MM.1S (cell line): ENCODE results near the gene RARB.

Source experiments
- DNase-seq: peaks from one replicate; pipeline ENCODE4 v3.0.0-alpha.2; 2015
- H2AFZ ChIP-seq: fragments of 300-600 bp; sonication (generic); 2 replicates; pipeline ENCODE4 v1.6.0; 2016; ENCODE audit warnings: antibody characterized with exemption, low read length
- H3F3A ChIP-seq: fragments of 300-600 bp; sonication (generic); 2 replicates; pipeline ENCODE4 v1.6.1; 2016; ENCODE audit warnings: mild to moderate bottlenecking, antibody characterized with exemption, low read length, moderate library complexity, mixed read lengths; ENCODE audit not compliant: insufficient read depth
- H3K27ac ChIP-seq: fragments of 300-600 bp; sonication (generic); 2 replicates; pipeline ENCODE4 v1.5.1; 2016; ENCODE audit warnings: mild to moderate bottlenecking, low read length
- H3K27me3 ChIP-seq: fragments of 300-600 bp; sonication (generic); replicated peaks from 2 replicates; pipeline ENCODE4 v1.6.0; 2016; ENCODE audit warnings: low read length; ENCODE audit not compliant: insufficient read depth
- H3K36me3 ChIP-seq: fragments of 300-600 bp; sonication (generic); replicated peaks from 2 replicates; pipeline ENCODE4 v1.6.1; 2016; ENCODE audit warnings: mild to moderate bottlenecking, low read length, mixed read lengths; ENCODE audit not compliant: insufficient read depth
- H3K4me1 ChIP-seq: fragments of 300-600 bp; sonication (generic); 2 replicates; pipeline ENCODE4 v1.6.1; 2016; ENCODE audit warnings: low read length, mixed read lengths
- H3K4me2 ChIP-seq: fragments of 300-600 bp; sonication (generic); 2 replicates; pipeline ENCODE4 v1.6.0; 2016; ENCODE audit warnings: low read depth, low read length
- H3K4me3 ChIP-seq: fragments of 300-600 bp; sonication (generic); 2 replicates; pipeline ENCODE4 v1.5.1; 2016; ENCODE audit warnings: low read length, mixed read lengths
- H3K79me2 ChIP-seq: fragments of 300-600 bp; sonication (generic); 2 replicates; pipeline ENCODE4 v1.6.1; 2016; ENCODE audit warnings: mixed run types, low read length, mixed read lengths
- H3K9ac ChIP-seq: fragments of 300-600 bp; sonication (generic); 2 replicates; pipeline ENCODE4 v1.6.1; 2016; ENCODE audit warnings: low read length, mixed read lengths
- H3K9me2 ChIP-seq: fragments of 300-600 bp; sonication (generic); replicated peaks from 2 replicates; pipeline ENCODE4 v1.6.1; 2016; ENCODE audit warnings: mild to moderate bottlenecking, low read length, mixed read lengths; ENCODE audit not compliant: insufficient read depth
- H3K9me3 ChIP-seq: fragments of 300-600 bp; sonication (generic); replicated peaks from 2 replicates; pipeline ENCODE4 v1.6.1; 2016; ENCODE audit warnings: mild to moderate bottlenecking, low read length, mixed read lengths; ENCODE audit not compliant: insufficient read depth
- H4K20me1 ChIP-seq: fragments of 300-600 bp; sonication (generic); 2 replicates; pipeline ENCODE4 v1.6.1; 2016; ENCODE audit warnings: mild to moderate bottlenecking, low read length, moderate library complexity, mixed read lengths; ENCODE audit not compliant: insufficient read depth
- CTCF ChIP-seq: fragments of 300-600 bp; sonication (generic); IDR thresholded peaks from 2 replicates; pipeline ENCODE4 v1.5.1; 2016; ENCODE audit warnings: antibody characterized with exemption, low read length, mixed read lengths
- EZH2 ChIP-seq: fragments of 300-600 bp; sonication (generic); optimal IDR thresholded peaks from 2 replicates; pipeline ENCODE3; 2017; ENCODE audit warnings: low read depth, mild to moderate bottlenecking, antibody characterized with exemption, low read length, mixed read lengths
- EZH2phosphoT487 ChIP-seq: fragments of 300-600 bp; sonication (generic); IDR thresholded peaks from 2 replicates; pipeline ENCODE4 v1.6.1; 2018; ENCODE audit warnings: antibody characterized with exemption, low read length

The RARB gene

DNA sequence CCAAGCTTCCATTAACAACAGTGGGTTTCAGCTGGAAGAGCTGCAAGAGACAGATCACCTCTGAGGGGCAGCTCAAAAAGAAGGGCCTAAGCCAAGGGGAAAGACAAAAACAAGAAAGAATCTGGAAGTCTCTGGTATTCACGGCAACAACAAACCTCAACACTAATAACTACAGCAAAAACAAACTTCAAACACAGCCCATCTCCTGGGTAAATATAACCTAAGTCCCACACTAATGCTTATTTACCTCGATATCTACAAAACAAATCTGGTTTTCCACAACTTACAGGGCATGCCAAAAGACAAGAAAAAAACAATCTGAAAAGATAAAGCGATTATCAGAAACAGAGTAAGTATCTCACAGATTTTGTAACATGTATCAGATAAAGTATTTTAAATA, 207.0 kb downstream of the RARB start:
- H3K36me3 ChIP-seq = peaks cover 3% of the 10 kb centered on the region; the same call in 1 of the 2 replicates
- TF ChIP-seq CTCF (no peak), EZH2 (no peak), EZH2phosphoT487 (no peak)
- no peaks in the 10 kb centered on the region for H4K20me1 ChIP-seq

More for the DNA sequence above, 207.0 kb downstream of the RARB start:
- Histone ChIP-seq H3K9me2 (no peaks in the 10 kb centered on the region), H3K27ac (no peak overlapping the region), H2AFZ (no peak overlapping the region), H3K4me1 (peaks cover 9% of the 10 kb centered on the region), H3F3A (no peaks in the 10 kb centered on the region), H3K27me3 (no peaks in the 10 kb centered on the region), H3K79me2 (0 out of 2 replicates have a peak, but pooled peaks cover 6% of the 10 kb centered on the region), H3K4me3 (no peak overlapping the region), H3K9me3 (no peaks in the 10 kb centered on the region), H3K9ac (no peak overlapping the region), H3K4me2 (no peak overlapping the region)
- no peak for DNase-seq
